Stimulated activated CD8-positive, alpha-beta memory T cell treated with anti-CD3 and anti-CD28 coated beads, Interleukin-4, amount 100 ng/mL, for 48 hours (primary cell): ENCODE data around the gene NOSIP.
A peak's percentile ranks its signal among the peaks of the same experiment; 100 is the strongest.

Experiments
- DNase-seq: peaks from one replicate; pipeline ENCODE4 v3.0.0-alpha.2; 2020

Gene NOSIP

GRCh38 chr19:49594993-49595818, 14.8 kb upstream of the NOSIP start:
- DNase-seq: no peak

- no peak for DNase-seq
Measured at GRCh38 chr19:49594157-49594992, 14.0 kb upstream of the NOSIP start.

GRCh38 chr19:49593233-49594113, 13.1 kb upstream of the NOSIP start:
- peak; percentile 96 for DNase-seq

- DNase-seq: peak; percentile 47
Measured at GRCh38 chr19:49592486-49593232, 12.3 kb upstream of the NOSIP start.

GRCh38 chr19:49591731-49592485, 11.6 kb upstream of the NOSIP start:
- peak; percentile 70 for DNase-seq

- peak; percentile 78 for DNase-seq
Measured at GRCh38 chr19:49590971-49591730, 10.8 kb upstream of the NOSIP start, which contains the start of gene PRR12. PRR12 (plus strand) TSS chr19:49591182; CDS start chr19:49591655, 473 bp downstream.

- peak; percentile 95 for DNase-seq
Measured at GRCh38 chr19:49590071-49590970, 10.0 kb upstream of the NOSIP start.

GRCh38 chr19:49589502-49589905, 9.1 kb upstream of the NOSIP start:
- DNase-seq: no peak

- peak; percentile 63 for DNase-seq
Measured at GRCh38 chr19:49588365-49589122, 8.2 kb upstream of the NOSIP start.

GRCh38 chr19:49587227-49587626, 6.9 kb upstream of the NOSIP start:
- DNase-seq: no peak

GRCh38 chr19:49585023-49585422, 4.7 kb upstream of the NOSIP start:
- DNase-seq: no peak

GRCh38 chr19:49583239-49583638, 2.9 kb upstream of the NOSIP start:
- no peak for DNase-seq

GRCh38 chr19:49581007-49581508, 702 bp upstream of the NOSIP start, which contains the start of gene PRRG2:
PRRG2 (plus strand) TSS chr19:49581316; CDS start chr19:49583220, 1,904 bp downstream.
- DNase-seq: no peak

- peak; percentile 27 for DNase-seq
Measured at GRCh38 chr19:49579947-49580263, 451 bp downstream of the NOSIP start.

GRCh38 chr19:49579193-49579592, 1.2 kb downstream of the NOSIP start:
- DNase-seq: no peak

GRCh38 chr19:49574206-49574755, 6.1 kb downstream of the NOSIP start:
- no peak for DNase-seq

GRCh38 chr19:49573425-49573824, 6.9 kb downstream of the NOSIP start:
- no peak for DNase-seq

GRCh38 chr19:49573009-49573408, 7.3 kb downstream of the NOSIP start:
- no peak for DNase-seq
